Trophoblast cell (in vitro differentiated cells and primary cell): ENCODE measurements around the gene CFL2.

Source experiments
- DNase-seq, 2 donors: peaks; one replicate each; pipeline ENCODE4 v3.0.0-alpha.2; 2016
- H2AFZ ChIP-seq: 2 replicates; pipeline ENCODE4 v1.6.1; 2013; ENCODE audit warnings: low read length, moderate library complexity, mild to moderate bottlenecking; ENCODE audit not compliant: insufficient read depth, poor library complexity
- H2AK5ac ChIP-seq: 2 replicates; pipeline ENCODE4 v1.6.1; 2013; ENCODE audit warnings: mild to moderate bottlenecking, low read length
- H2BK120ac ChIP-seq: 2 replicates; pipeline ENCODE4 v1.6.1; 2013; ENCODE audit warnings: low read length, mild to moderate bottlenecking, moderate library complexity; ENCODE audit not compliant: insufficient read depth, poor library complexity
- H2BK12ac ChIP-seq: 2 replicates; pipeline ENCODE4 v1.6.1; 2013; ENCODE audit warnings: mild to moderate bottlenecking, low read length, moderate library complexity
- H2BK5ac ChIP-seq: 2 replicates; pipeline ENCODE4 v1.6.1; 2013; ENCODE audit warnings: low read length, low read depth, moderate library complexity, mild to moderate bottlenecking; ENCODE audit not compliant: poor library complexity
- H3K14ac ChIP-seq: 2 replicates; pipeline ENCODE4 v1.6.1; 2013; ENCODE audit warnings: mild to moderate bottlenecking, low read length
- H3K18ac ChIP-seq: 2 replicates; pipeline ENCODE4 v1.6.1; 2013; ENCODE audit warnings: mild to moderate bottlenecking, low read length
- H3K23ac ChIP-seq: 2 replicates; pipeline ENCODE4 v1.6.1; 2013; ENCODE audit warnings: low read length
- H3K27ac ChIP-seq: 2 replicates; pipeline ENCODE4 v1.5.1; 2013; ENCODE audit warnings: low read depth, mild to moderate bottlenecking, inconsistent platforms, low read length, moderate library complexity
- H3K27me3 ChIP-seq: 2 replicates; pipeline ENCODE4 v1.6.1; 2013; ENCODE audit warnings: inconsistent platforms, mild to moderate bottlenecking, low read length, moderate library complexity; ENCODE audit not compliant: insufficient read depth
- H3K36me3 ChIP-seq, 2 experiments: 1 replicate in 1 of 2; 2 replicates in 1 of 2; pipeline ENCODE4 v1.6.1; 2013; ENCODE audit warnings: low read length in 2 of 2, mild to moderate bottlenecking in 2 of 2, moderate library complexity in 1 of 2; ENCODE audit not compliant: insufficient read depth in 2 of 2, control insufficient read depth in 1 of 2
- H3K4ac ChIP-seq: 2 replicates; pipeline ENCODE4 v1.6.1; 2013; ENCODE audit warnings: low read depth, mild to moderate bottlenecking, low read length, moderate library complexity
- H3K4me1 ChIP-seq, 2 experiments: 1 replicate in 1 of 2; 2 replicates in 1 of 2; pipeline ENCODE4 v1.6.1; 2013; ENCODE audit warnings: low read length in 2 of 2, mild to moderate bottlenecking in 2 of 2, moderate library complexity in 1 of 2; ENCODE audit not compliant: insufficient read depth in 2 of 2, control insufficient read depth in 1 of 2
- H3K4me2 ChIP-seq: 2 replicates; pipeline ENCODE4 v1.6.1; 2013; ENCODE audit warnings: inconsistent platforms, mild to moderate bottlenecking, low read length, moderate library complexity
- H3K4me3 ChIP-seq: 2 replicates; pipeline ENCODE4 v1.5.1; 2013; ENCODE audit warnings: mild to moderate bottlenecking, low read depth, low read length, inconsistent platforms
- H3K79me1 ChIP-seq: one replicate; pipeline ENCODE4 v1.6.1; 2013; ENCODE audit warnings: low read length
- H3K79me2 ChIP-seq: 2 replicates; pipeline ENCODE4 v1.6.1; 2013; ENCODE audit warnings: low read length, mild to moderate bottlenecking; ENCODE audit not compliant: control insufficient read depth, insufficient read depth, poor library complexity
- H3K9ac ChIP-seq: 2 replicates; pipeline ENCODE4 v1.6.1; 2013; ENCODE audit warnings: mild to moderate bottlenecking, low read length
- H3K9me3 ChIP-seq: 2 replicates; pipeline ENCODE4 v1.6.1; 2013; ENCODE audit warnings: low read depth, mild to moderate bottlenecking, control low read depth, inconsistent platforms, low read length; ENCODE audit not compliant: insufficient read depth
- H4K12ac ChIP-seq: 2 replicates; pipeline ENCODE4 v1.6.1; 2013; ENCODE audit warnings: low read depth, mild to moderate bottlenecking, low read length, moderate library complexity
- H4K8ac ChIP-seq: 2 replicates; pipeline ENCODE4 v1.6.1; 2013; ENCODE audit warnings: low read depth, mild to moderate bottlenecking, low read length, moderate library complexity
- H4K91ac ChIP-seq: one replicate; pipeline ENCODE4 v1.6.1; 2013; ENCODE audit warnings: low read depth, mild to moderate bottlenecking, low read length, moderate library complexity
- WGBS: extraction: QIAGEN DNeasy Blood & Tissue Kit; methylation state at CpG from one replicate; pipeline ENCODE4 v1.1.7; 2013; ENCODE audit warnings: missing lambda C conversion rate; ENCODE audit not compliant: insufficient read length, insufficient coverage; ENCODE audit errors: extremely low coverage; 5-methylcytosine and 5-hydroxymethylcytosine counted together

The CFL2 gene

GRCh38 chr14:34750233-34750632 lies 35.8 kb upstream of the CFL2 start:
- Histone ChIP-seq H3K4me2 (no peak overlapping the region), H2BK120ac (no peak overlapping the region), H3K27ac (no peak overlapping the region), H3K9me3 (no peaks in the 10 kb centered on the region), H3K4me1 (no peaks in the 10 kb centered on the region), H3K4ac (no peak overlapping the region), H3K18ac (no peak overlapping the region), H4K12ac (no peak overlapping the region), H3K36me3 (no peaks in the 10 kb centered on the region), H3K27me3 (no peaks in the 10 kb centered on the region), H3K79me1 (no peaks in the 10 kb centered on the region), H3K14ac (no peak overlapping the region), H2AFZ (no peak overlapping the region), H2AK5ac (no peak overlapping the region), H3K4me3 (no peak overlapping the region), H4K91ac (no peak overlapping the region), H2BK12ac (no peak overlapping the region), H3K9ac (no peak overlapping the region), H2BK5ac (no peak overlapping the region), H3K79me2 (no peaks in the 10 kb centered on the region), H4K8ac (no peak overlapping the region), H3K23ac (no peak overlapping the region)
- DNase-seq = no peak
- WGBS = no CpG with 5 or more reads among the region's 2 CpGs

- no peaks in the 10 kb centered on the region for H3K36me3 ChIP-seq
- H3K79me1 ChIP-seq = no peaks in the 10 kb centered on the region
- no peak overlapping the region for H3K27ac ChIP-seq
- H2BK12ac ChIP-seq = no peak overlapping the region
- H4K91ac ChIP-seq = no peak overlapping the region
- no peaks in the 10 kb centered on the region for H3K27me3 ChIP-seq
- H4K8ac ChIP-seq = no peak overlapping the region
- no peak overlapping the region for H3K4ac ChIP-seq
- H2AFZ ChIP-seq = no peak overlapping the region
- H3K23ac ChIP-seq = no peak overlapping the region
- peak in 1 of 2 donors; percentile 15 for DNase-seq
- H2AK5ac ChIP-seq = no peak overlapping the region
- H3K9ac ChIP-seq = no peak overlapping the region
- no peak overlapping the region for H3K18ac ChIP-seq
- H3K79me2 ChIP-seq = no peaks in the 10 kb centered on the region
- no peaks in the 10 kb centered on the region for H3K9me3 ChIP-seq
- H2BK120ac ChIP-seq = no peak overlapping the region
- H3K4me1 ChIP-seq = no peaks in the 10 kb centered on the region
- H3K4me3 ChIP-seq = no peak overlapping the region
- no peak overlapping the region for H3K4me2 ChIP-seq
- no CpG with 5 or more reads among the region's 6 CpGs for WGBS
- H4K12ac ChIP-seq = no peak overlapping the region
- no peak overlapping the region for H2BK5ac ChIP-seq
- H3K14ac ChIP-seq = no peak overlapping the region
Measured at GRCh38 chr14:34749408-34749807, 35.0 kb upstream of the CFL2 start.

- no CpG with 5 or more reads among the region's 8 CpGs for WGBS
- Histone ChIP-seq H3K27me3 (no peaks in the 10 kb centered on the region), H3K9me3 (no peaks in the 10 kb centered on the region), H2AK5ac (no peak overlapping the region), H3K14ac (no peak overlapping the region), H3K4me3 (no peak overlapping the region), H4K8ac (no peak overlapping the region), H3K79me2 (no peaks in the 10 kb centered on the region), H2BK120ac (no peak overlapping the region), H3K4me2 (no peak overlapping the region), H4K12ac (no peak overlapping the region), H2BK5ac (no peak overlapping the region), H2BK12ac (no peak overlapping the region), H3K36me3 (no peaks in the 10 kb centered on the region), H3K23ac (no peak overlapping the region), H3K79me1 (no peaks in the 10 kb centered on the region), H3K4me1 (no peaks in the 10 kb centered on the region), H3K18ac (no peak overlapping the region), H4K91ac (no peak overlapping the region), H3K9ac (no peak overlapping the region), H3K4ac (no peak overlapping the region), H3K27ac (no peak overlapping the region), H2AFZ (no peak overlapping the region)
- no peak for DNase-seq
Measured at GRCh38 chr14:34742270-34743115, 28.1 kb upstream of the CFL2 start.

- Histone ChIP-seq H3K23ac (no peak overlapping the region), H2AFZ (no peak overlapping the region), H4K12ac (no peak overlapping the region), H2AK5ac (no peak overlapping the region), H3K18ac (no peak overlapping the region), H3K14ac (no peak overlapping the region), H3K9me3 (no peaks in the 10 kb centered on the region), H3K27me3 (no peaks in the 10 kb centered on the region), H2BK120ac (no peak overlapping the region), H4K8ac (no peak overlapping the region), H3K4me3 (no peak overlapping the region), H3K36me3 (no peaks in the 10 kb centered on the region), H2BK12ac (no peak overlapping the region), H4K91ac (no peak overlapping the region), H3K27ac (no peak overlapping the region), H2BK5ac (no peak overlapping the region), H3K79me1 (no peaks in the 10 kb centered on the region), H3K79me2 (no peaks in the 10 kb centered on the region), H3K4me1 (no peaks in the 10 kb centered on the region), H3K4ac (no peak overlapping the region), H3K4me2 (no peak overlapping the region), H3K9ac (no peak overlapping the region)
- no CpG with 5 or more reads among the region's 1 CpG for WGBS
- DNase-seq = no peak
Measured at GRCh38 chr14:34741840-34742239, 27.4 kb upstream of the CFL2 start.
